Measurements from ENCODE around the gene LRRC38. TPM values are rescaled to one million over a fixed set of nuclear protein-coding genes. Genes with fewer than 3 reads are reported as not detected.

The LRRC38 gene
- total RNA-seq, 2 donors from 2014 or later: 0.14 to 0.45 TPM

- WGBS: 1% methylated on average over 58 of the region's 98 CpGs
- Histone ChIP-seq H3K27me3 (replicated peaks; ENCODE audit: insufficient read depth) (peaks cover 13% of the 10 kb centered on the region), H3K4me1 (replicated peaks) (no peaks in the 10 kb centered on the region), H3K36me3 (no peaks in the 10 kb centered on the region), H3K9me3 (no peaks in the 10 kb centered on the region), H3K27ac (no peak overlapping the region), H3K4me3 (no peak overlapping the region)
- intact Hi-C loops (cut with DNase I): no loop called here
- DNase-seq (ENCODE audit: low spot score): no peak
- TF ChIP-seq POLR2A (IDR thresholded peaks at IDR 0.05): no peak
- no peak for TF ChIP-seq POLR2AphosphoS5 (IDR thresholded peaks at IDR 0.05)
- TF ChIP-seq, protein P1, sequence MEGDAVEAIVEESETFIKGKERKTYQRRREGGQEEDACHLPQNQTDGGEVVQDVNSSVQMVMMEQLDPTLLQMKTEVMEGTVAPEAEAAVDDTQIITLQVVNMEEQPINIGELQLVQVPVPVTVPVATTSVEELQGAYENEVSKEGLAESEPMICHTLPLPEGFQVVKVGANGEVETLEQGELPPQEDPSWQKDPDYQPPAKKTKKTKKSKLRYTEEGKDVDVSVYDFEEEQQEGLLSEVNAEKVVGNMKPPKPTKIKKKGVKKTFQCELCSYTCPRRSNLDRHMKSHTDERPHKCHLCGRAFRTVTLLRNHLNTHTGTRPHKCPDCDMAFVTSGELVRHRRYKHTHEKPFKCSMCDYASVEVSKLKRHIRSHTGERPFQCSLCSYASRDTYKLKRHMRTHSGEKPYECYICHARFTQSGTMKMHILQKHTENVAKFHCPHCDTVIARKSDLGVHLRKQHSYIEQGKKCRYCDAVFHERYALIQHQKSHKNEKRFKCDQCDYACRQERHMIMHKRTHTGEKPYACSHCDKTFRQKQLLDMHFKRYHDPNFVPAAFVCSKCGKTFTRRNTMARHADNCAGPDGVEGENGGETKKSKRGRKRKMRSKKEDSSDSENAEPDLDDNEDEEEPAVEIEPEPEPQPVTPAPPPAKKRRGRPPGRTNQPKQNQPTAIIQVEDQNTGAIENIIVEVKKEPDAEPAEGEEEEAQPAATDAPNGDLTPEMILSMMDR (IDR thresholded peaks at IDR 0.05): no peak
These were observed 524 bp downstream of the LRRC38 start for GRCh38 chr1:13513063-13513894.

DNA sequence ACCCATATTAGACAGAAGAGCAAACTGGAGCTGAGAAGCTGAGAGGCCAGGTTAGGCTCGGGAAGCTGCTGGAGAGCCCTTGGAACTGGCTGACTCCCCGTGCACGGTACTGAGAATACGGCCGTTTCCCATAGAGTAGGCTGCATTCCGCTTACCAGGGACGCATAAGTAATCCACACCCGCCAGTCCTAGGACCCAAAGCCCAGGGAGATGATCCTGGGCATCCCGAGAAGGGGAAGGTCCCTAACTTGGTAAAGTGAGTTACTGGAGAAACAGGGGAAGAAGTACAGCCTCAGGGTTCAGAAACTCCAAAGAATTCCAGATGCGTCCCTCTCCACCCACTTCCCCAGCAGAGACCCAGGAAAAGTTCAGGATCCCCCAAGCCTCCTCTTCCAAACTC, 1.3 kb downstream of the LRRC38 start:
- Histone ChIP-seq H3K27me3 (replicated peaks; ENCODE audit: insufficient read depth) (peaks cover 13% of the 10 kb centered on the region), H3K27ac (no peak overlapping the region), H3K4me1 (replicated peaks) (no peaks in the 10 kb centered on the region), H3K9me3 (no peaks in the 10 kb centered on the region), H3K4me3 (no peak overlapping the region), H3K36me3 (no peaks in the 10 kb centered on the region)
- 10% methylated on average over 10 of the region's 10 CpGs for WGBS
- intact Hi-C loops (cut with DNase I): no loop called here
- DNase-seq (ENCODE audit: low spot score): no peak
- no peak for TF ChIP-seq POLR2AphosphoS5 (IDR thresholded peaks at IDR 0.05)
- no peak for TF ChIP-seq POLR2A (IDR thresholded peaks at IDR 0.05)
- TF ChIP-seq, protein P1 (IDR thresholded peaks at IDR 0.05): no peak

DNA sequence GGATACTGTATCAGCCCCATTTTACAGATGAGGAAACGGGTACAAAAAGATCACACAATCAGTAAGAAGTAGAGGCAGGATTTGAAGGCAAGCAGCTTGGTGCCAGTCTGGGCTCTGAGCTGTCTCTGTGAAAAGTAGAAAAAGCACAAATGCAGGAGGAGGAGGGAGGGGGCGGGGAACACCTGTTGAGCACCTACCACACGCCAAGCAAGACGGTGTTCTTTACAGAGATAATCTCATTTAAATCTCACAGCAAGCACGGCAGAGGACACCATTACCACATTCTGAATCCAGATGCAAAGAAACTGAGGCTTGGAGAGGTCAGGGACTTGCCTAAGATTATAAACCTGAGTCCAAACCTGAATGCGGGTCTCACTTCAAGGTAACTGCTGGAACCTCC, 3.3 kb downstream of the LRRC38 start:
- intact Hi-C loops (cut with DNase I): no loop called here
- no peak overlapping the region for H3K4me3 ChIP-seq
- H3K9me3 ChIP-seq: no peaks in the 10 kb centered on the region
- H3K36me3 ChIP-seq: no peaks in the 10 kb centered on the region
- no peak overlapping the region for H3K27ac ChIP-seq
- no peak for TF ChIP-seq POLR2A (IDR thresholded peaks at IDR 0.05)
- TF ChIP-seq, protein P1 (IDR thresholded peaks at IDR 0.05): no peak
- TF ChIP-seq POLR2AphosphoS5 (IDR thresholded peaks at IDR 0.05): no peak
- H3K4me1 ChIP-seq (replicated peaks): no peaks in the 10 kb centered on the region
- H3K27me3 ChIP-seq (replicated peaks; ENCODE audit: insufficient read depth): peaks cover 13% of the 10 kb centered on the region
- WGBS: 63% methylated on average over 6 of the region's 6 CpGs
- no peak for DNase-seq (ENCODE audit: low spot score)

- intact Hi-C loops (cut with DNase I): no loop called here
- H3K36me3 ChIP-seq: no peaks in the 10 kb centered on the region
- no peak overlapping the region for H3K27ac ChIP-seq
- no peak overlapping the region for H3K4me3 ChIP-seq
- WGBS: 65% methylated on average over 4 of the region's 4 CpGs
- no peak for DNase-seq (ENCODE audit: low spot score)
- H3K4me1 ChIP-seq (replicated peaks): no peaks in the 10 kb centered on the region
- H3K9me3 ChIP-seq: no peaks in the 10 kb centered on the region
- peaks cover 14% of the 10 kb centered on the region for H3K27me3 ChIP-seq (replicated peaks; ENCODE audit: insufficient read depth)
- TF ChIP-seq POLR2AphosphoS5 (IDR thresholded peaks at IDR 0.05): no peak
- TF ChIP-seq POLR2A (IDR thresholded peaks at IDR 0.05): no peak
- TF ChIP-seq, protein P1 (IDR thresholded peaks at IDR 0.05): no peak
These were observed 6.7 kb downstream of the LRRC38 start for GRCh38 chr1:13507075-13507474.

DNA sequence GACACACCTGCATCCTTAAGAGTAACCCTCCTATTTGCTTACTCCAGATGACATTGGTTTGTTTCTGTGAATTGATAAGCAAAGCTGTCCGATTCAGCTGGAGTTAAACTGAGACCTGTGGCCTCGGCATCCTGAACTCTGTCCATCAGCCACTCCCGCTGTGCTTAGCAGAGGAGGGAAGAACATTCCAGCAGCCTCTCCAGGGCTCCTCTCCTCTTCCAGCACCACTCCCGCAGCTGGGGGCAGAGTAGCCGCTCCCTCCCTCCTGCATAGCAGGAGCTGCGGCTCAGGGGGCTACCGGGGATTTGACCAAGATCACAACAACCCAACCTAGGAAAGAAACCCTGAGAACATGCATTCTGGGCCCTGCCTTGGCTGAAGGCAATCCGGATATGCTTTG, 8.8 kb downstream of the LRRC38 start:
- Histone ChIP-seq H3K4me1 (replicated peaks) (no peaks in the 10 kb centered on the region), H3K9me3 (no peaks in the 10 kb centered on the region), H3K4me3 (no peak overlapping the region), H3K27ac (no peak overlapping the region), H3K27me3 (replicated peaks; ENCODE audit: insufficient read depth) (peaks cover 5% of the 10 kb centered on the region), H3K36me3 (no peaks in the 10 kb centered on the region)
- 22% methylated on average over 8 of the region's 8 CpGs for WGBS
- intact Hi-C loops (cut with DNase I): no loop called here
- DNase-seq (ENCODE audit: low spot score): no peak
- TF ChIP-seq POLR2A (IDR thresholded peaks at IDR 0.05) (no peak), POLR2AphosphoS5 (IDR thresholded peaks at IDR 0.05) (no peak)
- TF ChIP-seq, protein P1 (IDR thresholded peaks at IDR 0.05): no peak

Measured in prostate gland (tissue), 2 donors.